HG02840 (cell line): ENCODE results near the gene SORCS1.

Experiments
- ATAC-seq: cut with Tn5 transposase; IDR thresholded peaks from one replicate; pipeline ENCODE4 v1.9.1; 2021; ENCODE audit warnings: mild to moderate bottlenecking, moderate library complexity, moderate number of reproducible peaks; ENCODE audit not compliant: unreplicated experiment, low FRiP score

The SORCS1 gene

DNA sequence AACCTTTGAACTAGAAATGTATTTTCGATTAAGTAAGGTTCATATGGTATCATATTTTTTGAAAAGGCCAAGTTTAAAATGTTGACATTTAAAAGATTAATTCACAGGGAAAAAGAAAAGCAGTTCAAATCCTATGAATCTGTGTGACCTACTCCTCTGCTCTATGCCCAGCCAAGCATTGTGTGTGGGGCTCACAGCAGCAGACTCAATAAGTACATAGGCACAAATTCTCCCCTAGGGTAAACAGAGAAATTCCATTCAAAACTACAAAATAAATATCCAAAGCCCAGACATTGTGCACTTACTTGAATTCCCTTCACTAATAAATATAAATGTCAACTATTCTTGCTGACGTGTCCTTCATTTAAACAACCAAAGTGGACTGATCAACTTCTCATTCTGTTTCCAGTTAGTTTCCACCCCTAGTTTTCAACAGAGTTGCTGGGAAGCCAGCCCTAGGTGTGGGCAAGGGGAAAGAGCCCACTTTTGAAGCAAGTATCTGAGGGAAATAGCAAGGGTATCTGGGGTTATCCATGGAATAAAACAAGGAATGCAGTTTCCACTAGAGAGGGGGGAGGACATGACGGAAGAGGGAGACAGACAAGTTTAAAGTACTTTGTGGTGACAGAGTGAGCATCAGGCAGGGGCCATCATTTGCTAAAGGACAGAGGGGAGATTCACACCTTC lies 533.3 kb downstream of the SORCS1 start:
- no peak for ATAC-seq

DNA sequence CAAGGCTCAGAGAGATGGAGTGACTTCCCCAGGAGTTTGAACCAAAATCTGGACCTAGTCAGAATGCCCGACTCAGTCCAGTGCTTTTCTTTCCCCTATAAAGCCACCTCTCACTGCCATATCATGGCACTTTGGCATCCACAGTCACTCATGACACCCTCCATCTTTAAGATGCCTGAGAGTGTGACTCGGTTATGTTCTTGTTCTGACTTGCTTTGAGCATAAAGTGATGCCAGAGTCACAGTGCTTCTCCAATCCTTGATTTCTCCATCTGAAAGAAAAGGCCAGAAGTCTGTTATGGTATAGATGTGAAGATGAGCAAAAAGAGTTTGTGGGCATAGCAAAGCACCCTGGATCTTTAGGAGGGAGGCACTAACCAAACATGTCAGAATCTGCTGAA lies 538.1 kb downstream of the SORCS1 start:
- no peak for ATAC-seq

DNA sequence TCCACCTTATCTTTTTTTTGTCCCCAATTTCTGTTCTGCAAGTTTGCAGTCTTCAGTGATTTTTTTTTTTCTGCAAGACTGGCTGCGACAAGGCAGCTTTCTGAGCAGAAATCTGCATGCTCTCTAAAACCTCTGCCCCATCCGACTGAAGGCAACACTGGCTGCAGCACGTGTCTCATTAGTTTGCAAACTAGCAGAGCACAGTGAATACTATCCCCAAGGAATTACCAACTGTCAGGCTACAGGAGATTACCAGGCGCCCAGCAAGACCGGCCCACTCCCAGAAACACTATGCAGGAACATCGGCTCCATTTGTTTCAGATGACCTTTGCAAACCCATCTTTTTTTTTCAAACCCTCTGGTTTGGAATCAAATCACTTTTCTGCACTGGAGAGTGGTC lies 538.8 kb downstream of the SORCS1 start:
- ATAC-seq = no peak

DNA sequence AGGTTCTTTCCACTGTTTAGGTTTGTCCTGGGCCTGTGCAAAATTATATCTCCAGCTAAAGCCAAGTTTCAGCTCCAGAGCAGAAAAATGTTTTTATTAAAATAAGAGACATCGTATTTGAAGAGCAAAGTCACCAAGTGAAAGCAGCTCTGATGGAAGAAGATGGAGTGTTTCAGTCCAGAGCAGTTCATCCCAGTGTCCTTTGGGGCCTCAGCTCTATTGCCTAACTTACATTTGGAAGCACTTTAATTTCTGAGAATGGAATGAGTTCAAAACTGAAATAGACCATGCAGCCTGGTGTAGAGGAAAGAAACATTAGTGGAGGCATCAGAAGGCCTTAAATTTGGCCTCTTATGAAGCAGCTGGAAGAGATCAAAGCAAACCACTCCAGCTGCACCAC lies 545.2 kb downstream of the SORCS1 start:
- ATAC-seq = no peak

DNA sequence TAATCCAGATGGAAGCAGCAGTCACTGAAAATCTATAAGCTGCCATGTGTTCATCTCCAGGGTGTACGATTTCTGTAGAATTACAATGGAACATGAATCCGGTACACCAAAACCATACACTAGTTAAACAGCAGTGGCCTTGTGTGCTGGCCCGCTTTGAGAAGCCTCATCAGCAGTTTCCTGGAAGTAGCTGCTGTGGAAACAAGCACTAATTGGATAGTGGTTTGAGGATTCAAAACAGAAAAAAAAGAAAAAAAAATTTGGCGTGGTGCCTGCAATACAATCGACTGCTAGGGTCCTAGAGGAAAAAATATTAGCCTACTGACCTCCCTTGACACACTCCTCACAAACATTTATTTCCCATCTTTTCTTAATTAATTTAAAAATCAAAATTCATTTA lies 545.9 kb downstream of the SORCS1 start:
- ATAC-seq = no peak

DNA sequence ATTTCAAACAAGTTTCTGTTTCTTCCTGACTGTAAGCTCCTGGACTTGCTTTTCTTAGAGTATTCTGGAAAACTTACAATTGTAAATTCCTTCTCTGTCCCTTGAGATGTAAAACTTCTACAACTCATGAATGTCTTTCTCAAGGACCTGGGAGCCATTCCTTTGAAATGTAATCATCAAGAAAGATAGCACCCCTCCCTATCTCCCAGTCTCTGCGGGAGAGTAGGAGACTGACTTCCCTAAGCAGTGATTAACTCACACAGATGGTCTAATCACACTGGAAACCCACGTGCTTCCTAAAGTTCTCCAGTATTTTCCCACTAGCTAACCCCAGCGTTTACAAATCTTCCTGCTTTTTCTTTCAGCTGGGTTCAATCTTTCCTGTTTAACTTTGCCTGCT lies 549.4 kb downstream of the SORCS1 start:
- ATAC-seq = no peak

DNA sequence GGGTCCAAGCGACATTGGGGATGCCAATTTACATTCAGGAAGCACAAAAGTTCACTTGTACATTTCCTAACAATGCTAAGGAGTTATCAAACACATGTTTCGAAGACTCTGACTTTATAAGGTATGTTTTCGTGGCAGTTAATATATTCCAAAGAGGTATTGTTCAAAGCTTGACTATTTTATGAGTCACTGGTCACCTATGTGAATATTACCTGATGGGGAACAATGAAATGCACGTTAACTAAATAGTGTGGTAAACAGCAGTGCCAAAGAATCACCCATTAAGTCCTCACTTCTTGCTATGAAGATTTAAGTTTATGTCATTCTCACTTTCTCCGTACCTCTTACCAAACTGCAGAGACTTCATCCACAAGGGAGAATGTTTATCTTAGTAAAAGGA lies 550.2 kb downstream of the SORCS1 start:
- no peak for ATAC-seq

DNA sequence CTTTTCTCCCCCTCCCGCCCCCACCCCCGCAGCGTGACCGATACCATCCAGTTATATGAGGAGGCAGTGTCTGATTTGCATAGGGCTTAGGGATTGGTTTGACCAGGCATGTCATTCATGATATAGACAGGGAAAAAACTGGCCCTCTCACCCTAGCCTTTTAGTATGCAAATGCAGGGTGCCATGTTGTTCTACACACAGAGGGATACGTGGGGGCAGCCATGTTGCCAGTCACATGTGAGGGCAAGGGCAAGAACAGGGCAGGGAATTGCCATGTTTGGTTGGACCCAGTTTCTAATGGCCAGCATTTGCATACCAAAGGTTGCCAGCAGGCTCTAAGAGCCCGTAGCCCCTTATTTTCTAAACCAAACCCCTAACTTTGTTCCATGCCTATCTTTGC lies 552.1 kb downstream of the SORCS1 start:
- no peak for ATAC-seq

DNA sequence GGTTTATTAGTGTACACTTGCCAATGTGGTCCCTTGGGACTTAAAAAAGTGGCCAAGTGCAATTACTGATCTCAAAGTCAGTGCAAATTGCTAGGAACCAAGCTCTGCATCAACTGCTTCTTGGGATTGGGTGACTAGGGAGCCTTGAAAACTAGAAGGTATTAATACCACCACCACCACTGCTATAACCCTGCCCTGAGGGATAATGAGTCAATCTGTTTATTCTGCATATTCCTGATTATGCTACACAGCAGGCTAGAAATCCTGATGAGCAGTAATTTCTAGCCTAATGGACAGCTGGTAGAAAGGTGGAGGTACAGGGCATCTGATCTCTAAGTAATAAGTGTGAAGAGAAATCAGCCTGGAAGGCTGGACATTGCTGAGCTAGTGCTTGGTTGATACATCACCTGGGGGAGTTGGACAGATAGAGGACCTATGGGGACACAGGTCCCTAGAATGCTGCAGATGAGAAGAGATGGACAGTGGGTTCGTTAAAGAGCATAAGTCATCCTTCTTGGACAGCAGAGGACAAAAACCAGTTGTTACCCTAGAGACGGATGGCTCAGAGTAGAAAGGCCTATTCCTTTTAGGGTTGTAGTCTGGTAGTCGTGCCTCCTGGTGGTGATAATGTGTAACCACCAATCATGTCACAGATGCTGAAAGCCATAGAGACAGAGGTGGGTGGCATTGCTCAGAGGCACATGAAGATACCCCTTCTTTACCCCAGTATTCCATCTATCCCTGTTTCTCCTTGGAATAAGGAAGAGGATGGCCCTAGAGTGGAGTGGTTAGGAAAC lies 554.8 kb downstream of the SORCS1 start:
- no peak for ATAC-seq

DNA sequence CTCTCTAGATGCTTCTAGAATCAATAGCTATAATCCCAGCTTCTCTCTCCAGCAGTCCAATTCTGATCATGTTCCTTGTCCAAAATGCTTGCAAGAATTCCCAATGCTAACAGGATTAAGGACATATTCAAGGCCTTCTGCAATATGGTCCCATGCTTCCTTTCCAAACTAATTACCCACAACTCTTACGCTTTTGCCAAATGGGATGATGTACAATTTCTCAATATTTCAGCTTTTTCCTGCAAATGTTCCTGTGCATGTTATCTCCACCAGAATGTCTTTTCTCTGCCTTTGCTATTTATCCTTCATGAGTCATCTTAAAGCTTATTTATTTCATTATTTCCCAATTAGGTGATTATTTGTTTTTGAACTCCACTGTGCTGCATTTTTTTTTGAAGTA lies 556.4 kb downstream of the SORCS1 start:
- ATAC-seq = no peak

DNA sequence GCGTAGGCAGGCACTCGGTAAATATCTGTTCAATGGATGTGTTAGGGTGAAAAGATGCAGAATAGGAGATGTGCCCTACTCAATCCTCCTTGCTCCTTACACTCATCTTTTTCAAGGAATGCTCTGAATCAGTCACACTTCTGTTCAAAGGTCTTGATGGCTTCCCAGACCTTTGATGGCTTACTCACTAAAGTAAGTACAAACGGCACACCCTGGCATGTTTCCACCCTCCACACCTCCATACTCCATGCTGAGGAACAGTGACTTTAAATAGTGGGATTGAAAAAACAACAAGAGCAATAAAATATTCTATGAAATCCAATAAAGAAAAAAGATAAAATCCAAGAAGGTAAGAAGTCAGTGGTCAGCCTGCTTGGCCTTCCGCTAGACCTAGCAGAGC lies 569.2 kb downstream of the SORCS1 start:
- no peak for ATAC-seq

DNA sequence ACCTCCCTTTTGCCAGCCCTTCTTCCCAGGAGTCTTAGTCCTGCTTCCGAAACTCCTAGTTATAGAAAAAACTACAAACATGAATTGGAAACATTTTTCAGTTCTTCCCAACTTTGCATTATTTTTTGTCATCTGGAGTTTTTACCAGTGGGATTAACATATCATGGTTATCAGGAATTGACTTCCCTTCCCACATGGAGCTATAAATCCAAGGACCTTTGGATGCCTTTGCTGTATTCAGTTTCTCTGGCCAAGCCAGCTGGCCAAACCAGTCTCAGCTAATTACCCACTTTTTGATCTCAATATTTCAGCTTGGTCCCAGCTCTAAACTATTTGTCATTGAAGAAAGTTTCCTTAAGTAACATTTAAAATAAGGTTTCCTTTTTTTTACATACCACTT lies 570.6 kb downstream of the SORCS1 start:
- no peak for ATAC-seq

DNA sequence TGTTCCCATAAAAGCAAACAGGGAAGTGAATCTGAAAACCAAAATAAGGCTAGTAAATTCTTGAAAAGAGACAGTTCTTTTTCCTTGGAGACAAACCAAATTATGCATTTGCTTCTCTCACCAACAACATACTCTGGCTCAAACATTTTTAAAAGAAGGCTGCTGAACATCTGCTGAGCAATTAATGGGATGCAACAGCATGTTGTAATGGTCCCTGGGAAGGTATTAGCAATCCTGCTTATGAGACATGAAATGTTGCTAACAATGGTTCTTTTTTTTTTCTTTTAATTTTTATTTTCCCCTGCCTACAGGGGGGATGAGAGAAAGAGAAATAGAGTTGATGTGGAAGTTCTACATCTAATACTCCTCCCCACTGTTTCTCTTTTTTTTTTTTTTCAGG lies 572.1 kb downstream of the SORCS1 start:
- no peak for ATAC-seq

DNA sequence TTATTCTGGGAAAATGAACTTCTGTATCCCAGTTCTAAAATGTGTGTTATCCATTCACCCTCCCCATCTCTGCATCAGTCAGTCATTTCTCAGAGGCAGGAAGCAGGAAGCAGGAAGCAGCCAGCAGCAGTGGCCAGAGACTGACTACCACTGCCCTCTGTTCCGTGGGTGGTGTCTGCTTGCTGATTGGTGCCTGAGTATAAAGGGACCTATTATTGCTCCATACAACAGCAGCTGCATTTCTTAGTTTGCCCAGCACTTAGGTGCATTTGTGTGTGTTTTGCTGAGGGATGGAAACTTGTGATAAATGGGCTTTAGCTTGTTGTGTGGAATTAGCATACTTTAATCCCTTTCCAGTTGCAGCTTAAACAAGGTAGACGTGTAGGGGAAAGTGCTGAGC lies 582.2 kb downstream of the SORCS1 start:
- no peak for ATAC-seq

DNA sequence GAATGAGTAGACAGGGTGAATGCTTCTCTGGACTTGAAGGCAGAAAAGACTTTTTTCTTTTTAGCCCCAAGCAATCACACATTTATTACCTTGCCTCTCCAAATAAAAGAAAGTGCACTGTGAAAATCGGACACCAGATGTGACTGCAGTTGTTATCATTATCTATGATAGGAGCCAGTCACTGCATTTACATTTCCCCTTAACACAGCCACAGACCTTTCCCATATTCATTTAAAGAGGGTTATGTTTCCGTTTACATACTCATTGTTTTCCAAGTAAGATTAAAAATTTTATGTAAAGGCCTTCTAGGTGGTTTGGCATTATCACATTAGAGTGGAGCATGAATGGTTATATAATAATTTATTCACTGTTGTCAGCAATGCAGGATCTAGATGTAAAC lies 586.8 kb downstream of the SORCS1 start:
- no peak for ATAC-seq

DNA sequence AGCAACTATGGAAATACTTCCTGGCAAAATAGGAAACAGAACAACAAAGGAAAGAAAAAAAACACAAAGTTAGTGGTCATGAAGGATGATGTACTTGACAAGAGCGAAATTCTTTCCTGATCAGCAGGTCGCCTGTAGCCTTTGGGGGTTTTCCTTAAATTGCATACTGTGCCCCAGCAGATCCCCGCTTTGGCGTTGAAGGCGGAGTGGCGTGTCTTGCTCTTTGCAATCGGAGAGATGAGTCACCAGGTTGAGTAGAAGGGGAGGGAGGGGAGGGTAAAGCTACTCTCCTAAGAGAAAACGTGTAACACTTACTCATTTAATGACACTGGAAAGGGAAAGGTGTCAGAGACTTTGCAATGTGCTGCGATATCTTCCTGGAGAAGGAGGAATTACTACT lies 587.2 kb downstream of the SORCS1 start:
- ATAC-seq = no peak

DNA sequence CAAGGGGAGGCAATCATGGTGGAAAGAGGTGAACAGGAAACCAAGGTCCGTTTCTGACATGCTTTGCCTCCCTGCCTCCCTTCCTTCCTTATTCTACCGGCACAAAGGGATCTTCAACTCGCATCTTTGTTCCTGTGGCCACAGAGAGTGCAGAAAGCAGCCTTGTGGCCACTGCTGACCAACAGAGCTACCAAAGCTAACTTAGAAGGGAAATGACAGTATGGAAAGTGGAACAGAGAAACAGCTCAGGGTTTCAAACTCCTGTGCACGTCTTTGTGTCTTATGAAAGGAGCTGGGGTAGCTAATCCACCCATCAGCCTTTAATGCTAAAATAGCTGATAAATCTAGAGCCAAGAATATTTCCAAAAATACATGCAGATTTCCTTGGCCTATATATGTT lies 588.0 kb downstream of the SORCS1 start:
- ATAC-seq = no peak

DNA sequence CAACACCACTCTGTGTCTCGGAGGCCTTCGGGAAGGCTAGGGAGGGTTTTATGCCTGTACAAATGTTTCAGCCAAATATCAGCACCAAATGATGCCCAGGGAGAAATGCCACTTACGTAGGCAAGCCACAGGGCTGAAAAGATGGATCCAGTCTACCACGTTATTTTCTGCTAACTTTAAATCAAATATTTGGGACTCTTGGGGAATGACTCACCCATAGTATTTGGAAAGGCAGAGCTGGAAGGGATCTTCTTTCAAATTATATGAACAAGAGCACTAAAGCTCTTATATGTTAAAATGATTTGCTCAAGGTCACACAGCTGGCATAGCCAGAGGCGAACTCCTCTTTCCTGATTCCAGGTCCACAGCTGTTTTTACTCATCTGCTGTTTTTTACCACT lies 591.4 kb downstream of the SORCS1 start:
- no peak for ATAC-seq

DNA sequence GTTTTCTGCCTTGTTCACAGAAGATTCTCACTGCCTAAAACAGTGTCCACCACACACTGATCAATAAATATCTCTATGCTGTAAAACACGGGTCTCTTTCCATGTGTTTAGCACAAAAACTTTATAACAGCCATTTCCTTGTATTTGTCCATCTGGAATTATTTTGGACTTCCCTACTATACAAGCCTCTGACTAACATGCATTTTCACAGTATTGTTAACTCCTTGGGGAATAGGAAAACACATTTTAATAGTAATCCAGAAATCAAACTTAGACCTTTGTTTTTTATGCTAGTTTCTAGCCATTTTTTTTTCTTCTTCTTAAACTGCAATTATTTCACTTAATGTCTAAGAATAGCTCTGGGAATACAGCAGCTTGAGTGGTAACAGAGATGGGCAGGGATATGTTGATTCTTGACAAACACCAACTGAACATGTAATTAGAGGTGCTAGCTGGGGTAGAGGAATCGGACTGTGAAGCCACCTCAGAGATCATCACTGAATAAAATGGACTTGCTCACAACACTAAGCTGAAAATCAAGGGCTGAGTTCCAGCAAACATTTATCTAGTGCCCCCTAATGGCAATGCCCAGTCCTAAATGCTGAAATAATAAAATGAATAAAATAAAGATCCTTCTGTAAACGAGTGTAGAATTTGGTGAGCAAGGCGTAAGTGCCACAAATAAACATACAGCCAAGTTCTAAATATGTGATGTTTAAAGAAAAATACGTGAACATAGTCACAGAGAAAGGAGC lies 593.1 kb downstream of the SORCS1 start:
- no peak for ATAC-seq

DNA sequence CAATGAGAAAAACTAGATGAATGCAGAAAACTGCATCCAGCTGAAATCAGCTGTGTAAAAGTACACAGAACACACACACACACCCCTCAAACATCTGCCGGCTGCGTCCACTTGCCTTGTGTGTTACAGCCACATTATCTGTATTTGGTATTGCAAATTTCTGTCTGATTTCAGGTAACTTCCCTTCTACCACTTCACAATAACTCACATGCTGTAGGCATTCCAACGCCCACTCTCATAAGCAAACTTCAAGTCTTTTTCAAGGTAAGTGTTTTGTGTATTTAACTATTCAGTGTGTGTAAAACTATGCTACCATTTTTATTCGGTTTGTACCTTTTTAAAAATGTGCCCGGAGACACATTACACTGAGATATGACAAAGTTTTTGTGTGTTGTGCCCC lies 594.2 kb downstream of the SORCS1 start:
- ATAC-seq = no peak

DNA sequence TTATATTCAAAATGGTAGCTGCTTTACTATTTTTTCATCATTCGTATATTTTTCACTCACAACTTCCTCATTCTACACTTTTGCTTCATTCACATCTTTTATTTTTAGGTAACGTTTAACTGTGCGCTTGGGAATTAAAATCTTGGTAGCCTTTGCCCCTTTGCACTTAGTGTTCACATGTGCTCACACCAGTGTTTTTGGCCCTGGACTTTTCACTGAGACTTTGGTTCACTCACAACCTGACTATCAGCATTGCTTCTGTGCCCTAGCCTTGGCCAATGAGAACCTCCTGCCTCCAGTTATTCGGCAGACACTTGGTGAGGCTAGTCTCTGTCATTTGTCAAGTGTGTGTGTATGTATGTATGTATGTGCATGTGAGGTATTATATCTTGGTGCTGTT lies 596.9 kb downstream of the SORCS1 start:
- ATAC-seq = no peak

DNA sequence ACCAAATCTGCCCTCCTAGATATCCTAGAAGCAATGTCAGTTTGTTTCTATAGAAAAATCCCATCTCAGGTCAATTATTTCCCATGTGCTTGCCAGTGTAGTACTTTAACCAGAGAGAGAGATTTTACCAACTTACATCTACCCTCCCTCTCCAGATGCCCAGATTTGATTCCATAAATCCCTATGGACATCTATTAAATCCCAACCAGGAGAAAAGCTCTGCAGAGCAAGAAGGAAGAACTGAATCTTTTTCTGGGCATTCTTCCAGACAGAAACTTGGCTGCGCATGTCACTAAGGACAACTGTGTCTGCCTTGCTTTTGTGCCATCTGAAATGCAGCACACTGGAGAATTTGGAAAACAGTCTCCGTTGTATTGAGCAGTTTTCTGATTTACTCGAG lies 597.6 kb downstream of the SORCS1 start:
- no peak for ATAC-seq
